K562 (cell line): ENCODE data around the gene ARL14. TPM values are rescaled to one million over a fixed set of nuclear protein-coding genes. Genes with fewer than 3 reads are reported as not detected.

Experiments used
- ATAC-seq: fragments of 200-7000 bp; cut with Tn5 transposase; 3 replicates; pipeline ENCODE4 v1.9.1; 2020; ENCODE audit warnings: moderate library complexity
- BruUV-seq: library from RNA; stranded (reverse); fragments of 400-500 nt; replicated peaks from 2 replicates; lab custom pipeline; 2021; lab: Mats Ljungman, UMichigan
- CTCF ChIA-PET: fragments of 300-600 bp; formaldehyde crosslinking; extraction: SDS; loops from one replicate; lab custom pipeline; 2021; ENCODE audit warnings: low intra/inter-chr PET ratio; lab: Yijun Ruan, JAX
- POLR2A ChIA-PET: fragments of 300-600, 350-650 bp; sonication (Branson Sonifier 250); formaldehyde crosslinking; extraction: SDS; loops from one replicate; lab custom pipeline; 2021; ENCODE audit warnings: antibody characterized with exemption, inconsistent platforms; lab: Yijun Ruan, JAX
- DNase-seq, 4 experiments: peaks; one replicate each; pipeline versions ENCODE4 v3.0.0 to v3.0.0-alpha.2; 2011 to 2018; ENCODE audit warnings: low spot score in 3 of 4, mixed read lengths in 3 of 4; ENCODE audit errors: extremely low read depth in 1 of 4
- FAIRE-seq: peaks from 2 replicates; lab custom pipeline; 2011; peaks lifted over from hg19 to GRCh38; lab: Jason Lieb, UNC
- H2AFZ ChIP-seq: 2 replicates; pipeline ENCODE4 v1.6.0; 2011; ENCODE audit warnings: low read depth, low read length, control low read depth, inconsistent platforms
- H3K27ac ChIP-seq: fragments of 200-600 bp; 3 replicates; pipeline ENCODE4 v1.8.0; 2011; ENCODE audit warnings: low read depth, mild to moderate bottlenecking, control low read depth, inconsistent platforms, low read length, moderate library complexity, mixed read lengths; ENCODE audit errors: extremely low read depth
- H3K27me3 ChIP-seq, 2 experiments: fragments of 300-600 bp in 1 of 2; 2 replicates in 1 of 2; 3 replicates in 1 of 2; pipeline versions ENCODE4 v1.6.0 to v1.8.0; 2011; ENCODE audit warnings: inconsistent platforms in 2 of 2, low read length in 2 of 2, mild to moderate bottlenecking in 1 of 2, mixed read lengths in 1 of 2, moderate library complexity in 1 of 2; ENCODE audit not compliant: control insufficient read depth in 2 of 2, insufficient read depth in 2 of 2
- H3K36me3 ChIP-seq: fragments of 300-600 bp; 3 replicates; pipeline ENCODE4 v1.8.0; 2011; ENCODE audit warnings: mild to moderate bottlenecking, low read length, inconsistent platforms; ENCODE audit not compliant: control insufficient read depth, insufficient read depth
- H3K4me1 ChIP-seq, 2 experiments: fragments of 200-600 bp in 1 of 2; replicated peaks in 1 of 2; 2 replicates in 1 of 2; 3 replicates in 1 of 2; pipeline versions ENCODE4 v1.5.1 to v1.8.0; 2011; ENCODE audit warnings: inconsistent platforms in 2 of 2, low read length in 2 of 2, mild to moderate bottlenecking in 1 of 2, mixed read lengths in 1 of 2, moderate library complexity in 1 of 2; ENCODE audit not compliant: control insufficient read depth in 2 of 2, insufficient read depth in 2 of 2
- H3K4me2 ChIP-seq: 2 replicates; pipeline ENCODE4 v1.6.1; 2011; ENCODE audit warnings: low read length, control low read depth, inconsistent platforms, mixed read lengths; ENCODE audit not compliant: insufficient read depth
- H3K4me3 ChIP-seq: fragments of 200-600 bp; sonication (generic), shearing (Covaris generic); 2 replicates; pipeline ENCODE4 v1.5.1; 2016; ENCODE audit warnings: control low read depth, inconsistent platforms
- H3K79me2 ChIP-seq: fragments of 200-600 bp; 3 replicates; pipeline ENCODE4 v1.8.0; 2011; ENCODE audit warnings: low read length, inconsistent platforms; ENCODE audit not compliant: control insufficient read depth, insufficient read depth
- H3K9ac ChIP-seq, 2 experiments: 2 replicates each; pipeline versions ENCODE4 v1.6.0 to v1.6.1; 2011; ENCODE audit warnings: low read depth in 2 of 2, low read length in 2 of 2, control low read depth in 1 of 2, inconsistent platforms in 1 of 2, mild to moderate bottlenecking in 1 of 2, mixed read lengths in 1 of 2; ENCODE audit not compliant: insufficient read depth in 1 of 2
- H3K9me1 ChIP-seq: one replicate; pipeline ENCODE4 v1.6.0; 2011; ENCODE audit warnings: inconsistent platforms, mild to moderate bottlenecking, low read length, moderate library complexity; ENCODE audit not compliant: control insufficient read depth, insufficient read depth
- H3K9me3 ChIP-seq: replicated peaks from 2 replicates; pipeline ENCODE4 v1.5.1; 2011; ENCODE audit warnings: low read depth, low read length, inconsistent platforms; ENCODE audit not compliant: control insufficient read depth, insufficient read depth
- H4K20me1 ChIP-seq: replicated peaks from 2 replicates; pipeline ENCODE4 v1.6.1; 2011; ENCODE audit warnings: low read length, inconsistent platforms, mixed read lengths; ENCODE audit not compliant: control insufficient read depth, insufficient read depth
- ARNT ChIP-seq, 2 experiments: fragments of 450-650 bp; IDR thresholded peaks; 2 replicates each; pipeline ENCODE4 v1.6.1; 2016; ENCODE audit warnings: mild to moderate bottlenecking in 1 of 2
- ELF2 ChIP-seq: fragments of 250-450 bp; sonication (Bioruptor Pico); IDR thresholded peaks from 2 replicates; pipeline ENCODE4 v1.5.0; 2021; ENCODE audit warnings: mild to moderate bottlenecking
- FOXA1 ChIP-seq: fragments of 450-650 bp; IDR thresholded peaks from 2 replicates; pipeline ENCODE4 v1.6.1; 2016; ENCODE audit warnings: mild to moderate bottlenecking, borderline replicate concordance
- FOXK1 ChIP-seq: sonication (generic); formaldehyde crosslinking; IDR thresholded peaks from 2 replicates; pipeline ENCODE4 v1.8.0; 2022; ENCODE audit warnings: missing genetic modification reagents, mild to moderate bottlenecking, borderline replicate concordance
- GABPB2 ChIP-seq: fragments of 250-450 bp; sonication (Bioruptor Pico); conservative IDR thresholded peaks from 2 replicates; pipeline ENCODE4 v1.5.1; 2021; ENCODE audit warnings: mild to moderate bottlenecking
- HDAC2 ChIP-seq: fragments of 450-650 bp; IDR thresholded peaks from 2 replicates; pipeline ENCODE4 v1.6.1; 2016; ENCODE audit warnings: mild to moderate bottlenecking
- NELFE ChIP-seq: IDR thresholded peaks from 2 replicates; pipeline ENCODE4 v1.6.1; 2011; ENCODE audit warnings: mild to moderate bottlenecking; ENCODE audit not compliant: insufficient read depth, insufficient read length
- PHB ChIP-seq: fragments of 250-450 bp; sonication (Bioruptor Pico); IDR thresholded peaks from 2 replicates; pipeline ENCODE4 v1.5.0; 2021
- PREB ChIP-seq: sonication (generic); formaldehyde crosslinking; IDR thresholded peaks from 2 replicates; pipeline ENCODE4 v1.8.1; 2023; ENCODE audit warnings: mild to moderate bottlenecking, missing genetic modification reagents
- PRPF4 ChIP-seq: fragments of 200-400 bp; formaldehyde crosslinking; IDR thresholded peaks from one replicate; pipeline ENCODE4 v1.6.1; 2017; ENCODE audit warnings: low read length, low read depth, mild to moderate bottlenecking; ENCODE audit not compliant: insufficient read depth, poor library complexity, severe bottlenecking
- RBM17 ChIP-seq: fragments of 200-400 bp; formaldehyde crosslinking; IDR thresholded peaks from 2 replicates; pipeline ENCODE4 v1.6.1; 2017; ENCODE audit warnings: low read depth, mild to moderate bottlenecking, low read length, borderline replicate concordance
- SMARCC2 ChIP-seq: fragments of 450-650 bp; IDR thresholded peaks from 2 replicates; pipeline ENCODE4 v1.6.1; 2017; ENCODE audit warnings: antibody characterized with exemption, moderate library complexity, mild to moderate bottlenecking, low read depth
- SREBF2 ChIP-seq: sonication (generic); formaldehyde crosslinking; IDR thresholded peaks from 2 replicates; pipeline ENCODE4 v1.4.0; 2020; ENCODE audit warnings: mild to moderate bottlenecking, missing genetic modification reagents
- THAP7 ChIP-seq: fragments of 250-450 bp; sonication (Bioruptor Pico); IDR thresholded peaks from 2 replicates; pipeline ENCODE4 v1.5.0; 2021
- ZC3H11A ChIP-seq: IDR thresholded peaks from 2 replicates; pipeline ENCODE4 v1.6.1; 2012; ENCODE audit warnings: low read depth, low read length, improper control_type of control experiment
- ZNF175 ChIP-seq: fragments of 200-800 bp; sonication (Bioruptor generic); IDR thresholded peaks from 2 replicates; pipeline ENCODE4 v1.6.1; 2016; ENCODE audit warnings: low read depth, mild to moderate bottlenecking, missing genetic modification characterization, missing compliant biosample characterization
- ZNF583 ChIP-seq: fragments of 250-450 bp; sonication (Bioruptor Pico); IDR thresholded peaks from 2 replicates; pipeline ENCODE4 v1.4.0; 2020
- WGBS: fragments of 100-300 bp; shearing (Covaris generic); methylation state at CpG from one replicate; pipeline ENCODE4 v1.1.6; 2016; ENCODE audit warnings: low coverage, mixed read lengths; ENCODE audit not compliant: insufficient coverage; ENCODE audit errors: missing lambda C conversion rate; 5-methylcytosine and 5-hydroxymethylcytosine counted together
- in situ Hi-C: fragments of 300-500 bp; cut with MboI; formaldehyde crosslinking; loops from 4 replicates; pipeline ENCODE4 v1.15.0; 2018; ENCODE audit warnings: inconsistent platforms, mixed read lengths
- intact Hi-C: fragments of 100-400 bp; cut with micrococcal nuclease; formaldehyde crosslinking; loops from 2 replicates; pipeline ENCODE4 v1.14.2; 2022
- polyA plus RNA-seq, 8 experiments: library from polyadenylated mRNA; depleted of rRNA in 4 of 8; stranded (reverse) in 5 of 8; unstranded in 3 of 8; fragments of >200 nt; fragmentation: Nextera tagmentation in 2 of 8; fragmentation: Illumina TruSeq in 1 of 8; extraction: Ambion mirVana in 2 of 8; extraction: Trizol in 1 of 8; gene quantifications; 2 replicates each; pipeline versions ENCODE4 v1.2.1 to v1.2.3, GENCODE V29; 2011 to 2014; ENCODE audit warnings: inconsistent platforms in 1 of 8, missing spikeins in 1 of 8
- total RNA-seq, 7 experiments: library from RNA; depleted of rRNA in 6 of 7; stranded (reverse); fragments of >200 nt in 6 of 7; fragmentation: Illumina TruSeq in 2 of 7; extraction: Trizol in 2 of 7; gene quantifications; 2 replicates each; pipeline versions ENCODE4 v1.2.1 to v1.2.3, GENCODE V29; 2011 to 2021; ENCODE audit warnings: low replicate concordance in 1 of 7
- TF ChIP-seq, protein P1 (sequence below), 3 experiments: IDR thresholded peaks in 2 of 3; conservative IDR thresholded peaks in 1 of 3; 2 replicates each; pipeline ENCODE4 v1.5.1; 2011 to 2012; ENCODE audit warnings: low read length in 3 of 3, mild to moderate bottlenecking in 3 of 3, control low read depth in 2 of 3, improper control_type of control experiment in 1 of 3, inconsistent platforms in 1 of 3, low read depth in 1 of 3, mixed read lengths in 1 of 3, moderate library complexity in 1 of 3; ENCODE audit not compliant: insufficient read depth in 2 of 3
- TF ChIP-seq, protein P2 (sequence below): IDR thresholded peaks from 3 replicates; pipeline ENCODE4 v1.6.1; 2011; ENCODE audit warnings: borderline replicate concordance, mild to moderate bottlenecking; ENCODE audit not compliant: insufficient read length, insufficient read depth

ARL14 gene
- total and polyA plus RNA-seq, 9 of the 15 experiments (the other 6 are each of a cell fraction or from before 2014, with no cell fraction given), result not detected

DNA sequence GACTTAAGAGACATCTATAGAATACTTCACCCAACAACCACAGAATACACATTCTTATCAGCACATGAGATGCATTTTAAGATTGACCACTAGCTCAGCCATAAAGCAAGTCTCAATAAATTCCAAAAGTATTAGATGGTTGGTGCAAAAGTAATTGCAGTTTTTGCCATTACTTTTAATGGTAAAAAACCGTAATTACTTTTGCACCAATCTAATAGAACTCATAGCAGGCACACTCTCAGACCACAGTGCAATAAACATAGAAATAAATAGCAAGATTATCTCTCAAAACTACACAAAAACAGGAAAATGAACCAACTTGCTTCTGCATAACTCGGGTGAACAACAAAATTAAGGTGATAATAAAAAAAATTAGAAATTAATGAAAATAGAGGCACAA, 45.4 kb downstream of the ARL14 start:
- Histone ChIP-seq H3K27ac (no peak overlapping the region), H3K79me2 (no peaks in the 10 kb centered on the region), H3K36me3 (no peaks in the 10 kb centered on the region), H3K9me1 (no peaks in the 10 kb centered on the region), H3K9me3 (no peaks in the 10 kb centered on the region), H3K4me1 (no peaks in the 10 kb centered on the region), H2AFZ (no peak overlapping the region), H3K9ac (no peak overlapping the region), H3K27me3 (no peaks in the 10 kb centered on the region), H3K4me2 (no peak overlapping the region), H4K20me1 (no peaks in the 10 kb centered on the region), H3K4me3 (no peak overlapping the region)
- in situ Hi-C loops (no loop called here), intact Hi-C loops (no loop called here)
- ATAC-seq (no peak), DNase-seq (no peak), FAIRE-seq (no peak)
- no TSS peak for BruUV-seq
- 6% methylated on average over 2 of the region's 2 CpGs for WGBS
- TF ChIP-seq ZNF175 (CRISPR knock-in tag), result no peak
- no peak for TF ChIP-seq PRPF4
- TF ChIP-seq, protein P1, sequence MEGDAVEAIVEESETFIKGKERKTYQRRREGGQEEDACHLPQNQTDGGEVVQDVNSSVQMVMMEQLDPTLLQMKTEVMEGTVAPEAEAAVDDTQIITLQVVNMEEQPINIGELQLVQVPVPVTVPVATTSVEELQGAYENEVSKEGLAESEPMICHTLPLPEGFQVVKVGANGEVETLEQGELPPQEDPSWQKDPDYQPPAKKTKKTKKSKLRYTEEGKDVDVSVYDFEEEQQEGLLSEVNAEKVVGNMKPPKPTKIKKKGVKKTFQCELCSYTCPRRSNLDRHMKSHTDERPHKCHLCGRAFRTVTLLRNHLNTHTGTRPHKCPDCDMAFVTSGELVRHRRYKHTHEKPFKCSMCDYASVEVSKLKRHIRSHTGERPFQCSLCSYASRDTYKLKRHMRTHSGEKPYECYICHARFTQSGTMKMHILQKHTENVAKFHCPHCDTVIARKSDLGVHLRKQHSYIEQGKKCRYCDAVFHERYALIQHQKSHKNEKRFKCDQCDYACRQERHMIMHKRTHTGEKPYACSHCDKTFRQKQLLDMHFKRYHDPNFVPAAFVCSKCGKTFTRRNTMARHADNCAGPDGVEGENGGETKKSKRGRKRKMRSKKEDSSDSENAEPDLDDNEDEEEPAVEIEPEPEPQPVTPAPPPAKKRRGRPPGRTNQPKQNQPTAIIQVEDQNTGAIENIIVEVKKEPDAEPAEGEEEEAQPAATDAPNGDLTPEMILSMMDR (IDR thresholded peaks at IDR 0.05 in 2 of 3, conservative IDR thresholded peaks at IDR 0.05 in 1 of 3; ENCODE audit: insufficient read depth in 2 of 3, low read depth in 1 of 3, low read length in 3 of 3), result no peak
- TF ChIP-seq ELF2, result no peak
- TF ChIP-seq, protein P2, sequence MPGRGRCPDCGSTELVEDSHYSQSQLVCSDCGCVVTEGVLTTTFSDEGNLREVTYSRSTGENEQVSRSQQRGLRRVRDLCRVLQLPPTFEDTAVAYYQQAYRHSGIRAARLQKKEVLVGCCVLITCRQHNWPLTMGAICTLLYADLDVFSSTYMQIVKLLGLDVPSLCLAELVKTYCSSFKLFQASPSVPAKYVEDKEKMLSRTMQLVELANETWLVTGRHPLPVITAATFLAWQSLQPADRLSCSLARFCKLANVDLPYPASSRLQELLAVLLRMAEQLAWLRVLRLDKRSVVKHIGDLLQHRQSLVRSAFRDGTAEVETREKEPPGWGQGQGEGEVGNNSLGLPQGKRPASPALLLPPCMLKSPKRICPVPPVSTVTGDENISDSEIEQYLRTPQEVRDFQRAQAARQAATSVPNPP, result no peak
- no peak for TF ChIP-seq NELFE
- no peak for TF ChIP-seq GABPB2
- TF ChIP-seq FOXA1, result no peak
- TF ChIP-seq ARNT (IDR thresholded peaks at IDR 0.05), result no peak
- TF ChIP-seq PHB (CRISPR knock-in tag), result no peak
- TF ChIP-seq HDAC2, result no peak
- no peak for TF ChIP-seq FOXK1 (CRISPR knock-in tag)
- TF ChIP-seq THAP7 (CRISPR knock-in tag), result no peak
- TF ChIP-seq ZNF583, result no peak
- TF ChIP-seq PREB (CRISPR knock-in tag), result no peak
- no peak for TF ChIP-seq SREBF2 (CRISPR knock-in tag)
- TF ChIP-seq SMARCC2, result no peak
- TF ChIP-seq RBM17, result no peak
- no peak for TF ChIP-seq ZC3H11A
- CTCF ChIA-PET, result no interaction called here
- POLR2A ChIA-PET, result no interaction called here
